ENCODE data around the gene FAM13A. TPM values are rescaled to one million over a fixed set of nuclear protein-coding genes. Genes with fewer than 3 reads are reported as not detected.

The FAM13A gene
- total and polyA plus RNA-seq, 2 of the 8 experiments (the other 6 are each of a cell fraction or from before 2014, with no cell fraction given), result 7.1 to 16.5 TPM

GRCh38 chr4:88826771-88827170 lies 230.2 kb downstream of the FAM13A start:
- no peak overlapping the region for H3K56ac ChIP-seq (replicated peaks; ENCODE audit: insufficient read length, low read depth, low read length)
- H4K8ac ChIP-seq (ENCODE audit: extremely low read depth, insufficient read depth, low read length), result no peak overlapping the region
- H3K9me3 ChIP-seq (ENCODE audit: insufficient read depth in 2 of 2, low read depth in 1 of 2, low read length in 1 of 2), result no peaks in the 10 kb centered on the region
- no peak overlapping the region for H3K4ac ChIP-seq (replicated peaks; ENCODE audit: insufficient read length, low read depth, low read length)
- no peak overlapping the region for H4K91ac ChIP-seq (replicated peaks; ENCODE audit: insufficient read length, low read length)
- no peak overlapping the region for H4K5ac ChIP-seq (ENCODE audit: insufficient read length, low read depth, low read length)
- H3K9ac ChIP-seq (replicated peaks in 1 of 4; ENCODE audit: extremely low read depth in 1 of 4, low read depth in 3 of 4, low read length in 3 of 4), result no peak overlapping the region
- no peak overlapping the region for H3K14ac ChIP-seq (ENCODE audit: insufficient read length)
- no peaks in the 10 kb centered on the region for H3K36me3 ChIP-seq (ENCODE audit: control insufficient read depth in 2 of 4, insufficient read depth in 4 of 4, low read length in 3 of 4)
- H3K18ac ChIP-seq (ENCODE audit: extremely low read depth, low read length), result no peak overlapping the region
- H3K23ac ChIP-seq (ENCODE audit: insufficient read length), result no peak overlapping the region
- no peak overlapping the region for H3K4me3 ChIP-seq (ENCODE audit: extremely low read depth in 1 of 4, insufficient read depth in 2 of 4, low read depth in 3 of 4, low read length in 4 of 4)
- no peaks in the 10 kb centered on the region for H3K79me2 ChIP-seq (ENCODE audit: control insufficient read depth in 1 of 2, insufficient read depth in 2 of 2, low read length in 2 of 2)
- H2BK120ac ChIP-seq (replicated peaks; ENCODE audit: low read depth, low read length), result no peak overlapping the region
- no peak overlapping the region for H2AFZ ChIP-seq (ENCODE audit: low read length)
- peaks cover 0 to 6% (median 3%) of the 10 kb centered on the region in 4 experiments; a peak in 5 of 7 replicates for H3K4me1 ChIP-seq (replicated peaks in 1 of 4; ENCODE audit: control insufficient read depth in 3 of 4, insufficient read depth in 4 of 4, low read length in 3 of 4)
- FAIRE-seq (no peak), DNase-seq (ENCODE audit: low read depth in 1 of 2, low spot score in 2 of 2) (no peak)
- no peak overlapping the region for H2BK20ac ChIP-seq (ENCODE audit: low read length)
- H3K27me3 ChIP-seq (replicated peaks in 1 of 4; ENCODE audit: control insufficient read depth in 3 of 4, extremely low read depth in 1 of 4, insufficient read depth in 3 of 4, low read length in 3 of 4), result no peaks in the 10 kb centered on the region
- H2BK12ac ChIP-seq (ENCODE audit: low read depth, low read length), result no peak overlapping the region
- H2BK5ac ChIP-seq (ENCODE audit: low read depth, low read length), result no peak overlapping the region
- H3K23me2 ChIP-seq (ENCODE audit: low read depth, low read length), result peaks cover 4% of the 10 kb centered on the region; the same call in 1 of the 2 replicates
- POLR2A ChIA-PET (ENCODE audit: partially characterized antibody), result no interaction called here
- H3K79me1 ChIP-seq (ENCODE audit: low read depth, low read length), result no peaks in the 10 kb centered on the region
- no peak overlapping the region for H2BK15ac ChIP-seq (ENCODE audit: low read length)
- H4K20me1 ChIP-seq (replicated peaks in 1 of 2; ENCODE audit: control insufficient read depth in 1 of 2, insufficient read depth in 2 of 2, low read length in 2 of 2), result peaks cover 0 to 2% of the 10 kb centered on the region in 2 experiments
- H3K4me2 ChIP-seq (ENCODE audit: insufficient read depth in 1 of 2, low read depth in 2 of 2, low read length in 2 of 2), result no peak overlapping the region
- no peak overlapping the region for H3K27ac ChIP-seq (ENCODE audit: low read depth, low read length)
- CTCF ChIA-PET (ENCODE audit: partially characterized antibody), result interaction anchor here (1.9 kb wide), 1 partner anchor 196 kb away, joined by 4 read pairs; no protein-coding TSS in a partner anchor
- H2AK5ac ChIP-seq (ENCODE audit: low read depth, low read length), result no peak overlapping the region
- 95% methylated on average over 2 of the region's 2 CpGs; no CpG with 5 or more reads in 1 of the 2 experiments for WGBS, 2 experiments (ENCODE audit: extremely low coverage in 1 of 2, insufficient coverage in 1 of 2, insufficient read length in 1 of 2, insufficient replicate concordance in 2 of 2, low coverage in 1 of 2, low lambda C conversion rate in 2 of 2, missing lambda C conversion rate in 1 of 2)
- TF ChIP-seq SP1 (IDR thresholded peaks at IDR 0.05; ENCODE audit: low read depth, low read length), result no peak
- TF ChIP-seq SIN3A (conservative IDR thresholded peaks at IDR 0.05 in 1 of 2, IDR thresholded peaks at IDR 0.05 in 1 of 2; ENCODE audit: low read depth in 1 of 2, low read length in 2 of 2), result no peak
- no peak for TF ChIP-seq FOSL1 (IDR thresholded peaks at IDR 0.05; ENCODE audit: insufficient read depth, low read depth, low read length)
- no peak for TF ChIP-seq RXRA (IDR thresholded peaks at IDR 0.05; ENCODE audit: insufficient read depth, low read depth, low read length)
- TF ChIP-seq SIRT6 (IDR thresholded peaks at IDR 0.05; ENCODE audit: low read length), result no peak
- TF ChIP-seq POU5F1 (IDR thresholded peaks at IDR 0.05; ENCODE audit: low read depth, low read length), result no peak
- TF ChIP-seq EGR1 (IDR thresholded peaks at IDR 0.05; ENCODE audit: borderline replicate concordance, low read depth, low read length), result no peak
- no peak for TF ChIP-seq ATF2 (IDR thresholded peaks at IDR 0.05; ENCODE audit: low read length)
- no peak for TF ChIP-seq ZNF274 (IDR thresholded peaks at IDR 0.05; ENCODE audit: borderline replicate concordance, extremely low read depth, low read length)
- TF ChIP-seq ASH2L (IDR thresholded peaks at IDR 0.05; ENCODE audit: low read length), result no peak
- TF ChIP-seq RBBP5 (IDR thresholded peaks at IDR 0.05; ENCODE audit: borderline replicate concordance, low read depth, low read length), result no peak
- no peak for TF ChIP-seq HDAC6 (IDR thresholded peaks at IDR 0.05; ENCODE audit: low read depth, low read length)
- no peak for TF ChIP-seq TCF12 (IDR thresholded peaks at IDR 0.05; ENCODE audit: low read depth, low read length)

All from H1 (cell line).